ENCODE results near the gene SELENOW. TPM values are rescaled to one million over a fixed set of nuclear protein-coding genes. Genes with fewer than 3 reads are reported as not detected.

SELENOW gene
- total RNA-seq, 2 experiments from 2014 or later = 105 to 106 TPM

- no peaks in the 10 kb centered on the region for H3K9me3 Mint-ChIP-seq
- H3K4me1 Mint-ChIP-seq (ENCODE audit: low read depth) = peaks cover 5% of the 10 kb centered on the region
- peak; percentile 97 for TF ChIP-seq CTCF (IDR thresholded peaks at IDR 0.05)
- ATAC-seq = peak; percentile 86
- POLR2A ChIA-PET = no interaction called here
- H3K27me3 Mint-ChIP-seq = peaks cover 1% of the 10 kb centered on the region
- intact Hi-C loops (cut with micrococcal nuclease) = no loop called here
- H3K36me3 Mint-ChIP-seq (ENCODE audit: low read depth) = peaks cover under 1% of the 10 kb centered on the region
- CTCF ChIA-PET = interaction anchor here (0.7 to 3.3 kb wide), 19 partner anchors 8 to 165 kb away, joined by 3 to 15 read pairs (median 4); partner anchors contain the start of gene EHD2
- DNase-seq = peak; percentile 90
- H3K27ac Mint-ChIP-seq = no peak overlapping the region
- H3K4me3 Mint-ChIP-seq = no peak overlapping the region
Observed at GRCh38 chr19:47790398-47790814, 11.9 kb downstream of the SELENOW start.

GRCh38 chr19:47792616-47793015 lies 14.1 kb downstream of the SELENOW start:
- Mint-ChIP-seq H3K4me1 (ENCODE audit: low read depth) (peaks cover 5% of the 10 kb centered on the region), H3K27me3 (peaks cover 3% of the 10 kb centered on the region), H3K27ac (no peak overlapping the region), H3K4me3 (no peak overlapping the region), H3K9me3 (no peaks in the 10 kb centered on the region), H3K36me3 (ENCODE audit: low read depth) (no peaks in the 10 kb centered on the region)
- ChIA-PET CTCF (interaction anchor here (0.7 to 1.6 kb wide), 3 partner anchors 27 to 80 kb away, joined by 3 to 4 read pairs (median 3); partner anchors contain the start of gene EHD2), POLR2A (no interaction called here)
- TF ChIP-seq CTCF (IDR thresholded peaks at IDR 0.05) = no peak
- ATAC-seq (no peak), DNase-seq (no peak)
- intact Hi-C loops (cut with micrococcal nuclease) = no loop called here

GRCh38 chr19:47794526-47794925 lies 16.0 kb downstream of the SELENOW start:
- Mint-ChIP-seq H3K9me3 (no peaks in the 10 kb centered on the region), H3K4me1 (ENCODE audit: low read depth) (peaks cover 2% of the 10 kb centered on the region), H3K4me3 (no peak overlapping the region), H3K27ac (no peak overlapping the region), H3K36me3 (ENCODE audit: low read depth) (no peaks in the 10 kb centered on the region), H3K27me3 (peaks cover 8% of the 10 kb centered on the region)
- ATAC-seq = no peak
- POLR2A ChIA-PET = interaction anchor here (0.6 kb wide), 1 partner anchor 20 kb away, joined by 3 read pairs; no protein-coding TSS in a partner anchor
- CTCF ChIA-PET = interaction anchor here (0.8 to 1.0 kb wide), 2 partner anchors 14 to 404 kb away, joined by 3 to 4 read pairs; no protein-coding TSS in a partner anchor
- no peak for DNase-seq
- no peak for TF ChIP-seq CTCF (IDR thresholded peaks at IDR 0.05)
- intact Hi-C loops (cut with micrococcal nuclease) = no loop called here

- H3K4me3 Mint-ChIP-seq = no peak overlapping the region
- ChIA-PET CTCF (interaction anchor here (0.6 to 1.2 kb wide), 2 partner anchors 18 to 220 kb away, joined by 3 read pairs; no protein-coding TSS in a partner anchor), POLR2A (no interaction called here)
- no peaks in the 10 kb centered on the region for H3K4me1 Mint-ChIP-seq (ENCODE audit: low read depth)
- no peaks in the 10 kb centered on the region for H3K36me3 Mint-ChIP-seq (ENCODE audit: low read depth)
- no peak overlapping the region for H3K27ac Mint-ChIP-seq
- TF ChIP-seq CTCF (IDR thresholded peaks at IDR 0.05) = no peak
- no peaks in the 10 kb centered on the region for H3K9me3 Mint-ChIP-seq
- DNase-seq (no peak), ATAC-seq (no peak)
- intact Hi-C loops (cut with micrococcal nuclease) = no loop called here
- H3K27me3 Mint-ChIP-seq = peaks cover 8% of the 10 kb centered on the region
Observed at GRCh38 chr19:47796785-47797184, 18.3 kb downstream of the SELENOW start.

DNA sequence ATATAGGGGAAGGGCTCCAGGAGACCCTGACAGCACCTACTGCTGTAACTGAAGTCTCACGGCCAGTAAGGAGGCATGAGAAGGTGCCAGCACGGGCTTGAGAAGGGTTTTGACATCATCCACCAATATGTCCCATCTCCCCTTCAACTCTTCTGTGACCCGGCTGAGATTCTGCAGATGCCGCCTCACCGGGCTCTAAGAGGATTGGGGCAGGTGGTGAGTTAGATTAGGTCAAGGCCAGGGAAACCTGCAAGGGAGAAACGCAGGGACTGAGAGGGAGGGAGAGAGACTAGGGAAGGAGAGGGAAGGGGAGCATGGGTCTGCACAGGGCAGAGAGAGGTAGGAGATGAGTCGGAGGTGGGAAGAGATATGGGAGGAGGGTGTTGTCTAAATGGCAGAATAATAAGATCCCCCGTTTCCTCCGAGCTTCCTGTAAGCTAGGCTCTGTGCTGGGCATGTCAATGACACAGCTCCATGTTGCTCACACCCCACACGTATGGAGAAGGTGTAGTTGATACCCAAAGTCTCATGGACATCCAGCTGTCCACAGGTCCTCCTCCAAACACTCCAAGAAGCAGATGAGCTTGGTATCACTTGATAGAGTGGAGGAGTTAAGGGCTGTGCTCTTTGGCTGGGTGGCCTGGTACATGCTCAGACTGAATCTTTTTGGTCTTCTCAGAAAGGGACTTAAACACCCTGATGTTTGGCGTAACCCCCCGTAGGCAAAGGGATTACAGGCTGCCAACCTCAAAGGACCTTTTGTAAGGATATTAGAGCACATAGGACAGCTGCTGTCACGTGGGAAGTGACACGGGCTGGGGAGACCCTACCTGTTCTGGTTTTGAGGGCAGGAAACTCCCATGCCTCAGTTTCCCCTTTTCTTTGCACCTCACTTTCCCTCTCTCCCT lies 19.7 kb downstream of the SELENOW start:
- Mint-ChIP-seq H3K36me3 (ENCODE audit: low read depth) (no peaks in the 10 kb centered on the region), H3K4me1 (ENCODE audit: low read depth) (no peaks in the 10 kb centered on the region), H3K27ac (no peak overlapping the region), H3K27me3 (peaks cover 8% of the 10 kb centered on the region), H3K4me3 (no peak overlapping the region), H3K9me3 (no peaks in the 10 kb centered on the region)
- intact Hi-C loops (cut with micrococcal nuclease) = no loop called here
- DNase-seq (no peak), ATAC-seq (no peak)
- TF ChIP-seq CTCF (IDR thresholded peaks at IDR 0.05) = no peak
- CTCF ChIA-PET = interaction anchor here (1.2 kb wide), 1 partner anchor 8 kb away, joined by 4 read pairs; no protein-coding TSS in a partner anchor
- POLR2A ChIA-PET = no interaction called here

Measured in activated CD8-positive, alpha-beta T cell treated with anti-CD3 and anti-CD28 coated beads for 36 hours (primary cell).